ENCODE measurements around the gene THRB.

The THRB gene

DNA sequence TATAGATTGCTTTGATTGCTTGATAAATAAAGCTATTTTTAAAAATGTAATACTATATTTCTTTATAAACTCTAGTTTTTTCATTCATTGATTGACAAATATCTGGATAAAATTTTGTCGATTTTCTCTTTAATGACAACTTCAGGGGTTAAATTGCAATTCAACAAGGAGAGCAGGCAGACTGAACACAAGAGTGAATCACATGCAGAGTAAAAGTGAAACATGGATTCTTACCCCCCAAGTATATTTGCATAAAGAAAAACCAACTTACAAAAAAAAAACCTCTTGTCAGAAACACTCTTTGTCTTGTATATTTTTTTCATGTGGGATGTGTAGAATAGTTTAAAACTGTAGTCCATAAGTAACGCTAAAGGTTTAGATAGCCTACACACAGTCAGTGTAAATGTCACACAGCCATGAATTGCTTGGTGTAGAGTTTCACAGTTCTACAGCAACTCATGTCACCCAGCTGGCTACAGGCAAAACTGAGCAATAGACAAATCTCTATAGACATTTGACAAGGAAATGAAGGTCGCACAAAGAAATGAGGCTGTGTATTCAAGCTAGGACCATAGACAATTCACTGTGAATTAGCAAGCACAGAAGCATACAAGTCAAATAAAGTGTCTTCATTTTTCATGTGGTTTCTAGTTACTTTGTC lies 141.6 kb downstream of the THRB start:
- DNase-seq (ENCODE audit: extremely low read depth, insufficient read length) = no peak
- H3K27me3 ChIP-seq (replicated peaks; ENCODE audit: control insufficient read depth, insufficient read depth, low read length) = no peaks in the 10 kb centered on the region
- TF ChIP-seq, protein P1, sequence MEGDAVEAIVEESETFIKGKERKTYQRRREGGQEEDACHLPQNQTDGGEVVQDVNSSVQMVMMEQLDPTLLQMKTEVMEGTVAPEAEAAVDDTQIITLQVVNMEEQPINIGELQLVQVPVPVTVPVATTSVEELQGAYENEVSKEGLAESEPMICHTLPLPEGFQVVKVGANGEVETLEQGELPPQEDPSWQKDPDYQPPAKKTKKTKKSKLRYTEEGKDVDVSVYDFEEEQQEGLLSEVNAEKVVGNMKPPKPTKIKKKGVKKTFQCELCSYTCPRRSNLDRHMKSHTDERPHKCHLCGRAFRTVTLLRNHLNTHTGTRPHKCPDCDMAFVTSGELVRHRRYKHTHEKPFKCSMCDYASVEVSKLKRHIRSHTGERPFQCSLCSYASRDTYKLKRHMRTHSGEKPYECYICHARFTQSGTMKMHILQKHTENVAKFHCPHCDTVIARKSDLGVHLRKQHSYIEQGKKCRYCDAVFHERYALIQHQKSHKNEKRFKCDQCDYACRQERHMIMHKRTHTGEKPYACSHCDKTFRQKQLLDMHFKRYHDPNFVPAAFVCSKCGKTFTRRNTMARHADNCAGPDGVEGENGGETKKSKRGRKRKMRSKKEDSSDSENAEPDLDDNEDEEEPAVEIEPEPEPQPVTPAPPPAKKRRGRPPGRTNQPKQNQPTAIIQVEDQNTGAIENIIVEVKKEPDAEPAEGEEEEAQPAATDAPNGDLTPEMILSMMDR (IDR thresholded peaks at IDR 0.05; ENCODE audit: insufficient read depth, low read length, poor library complexity, severe bottlenecking) = no peak
- H3K36me3 ChIP-seq (ENCODE audit: control insufficient read depth, insufficient read depth, low read length) = no peaks in the 10 kb centered on the region
- H3K4me3 ChIP-seq (replicated peaks; ENCODE audit: low read depth, low read length) = no peak overlapping the region

DNA sequence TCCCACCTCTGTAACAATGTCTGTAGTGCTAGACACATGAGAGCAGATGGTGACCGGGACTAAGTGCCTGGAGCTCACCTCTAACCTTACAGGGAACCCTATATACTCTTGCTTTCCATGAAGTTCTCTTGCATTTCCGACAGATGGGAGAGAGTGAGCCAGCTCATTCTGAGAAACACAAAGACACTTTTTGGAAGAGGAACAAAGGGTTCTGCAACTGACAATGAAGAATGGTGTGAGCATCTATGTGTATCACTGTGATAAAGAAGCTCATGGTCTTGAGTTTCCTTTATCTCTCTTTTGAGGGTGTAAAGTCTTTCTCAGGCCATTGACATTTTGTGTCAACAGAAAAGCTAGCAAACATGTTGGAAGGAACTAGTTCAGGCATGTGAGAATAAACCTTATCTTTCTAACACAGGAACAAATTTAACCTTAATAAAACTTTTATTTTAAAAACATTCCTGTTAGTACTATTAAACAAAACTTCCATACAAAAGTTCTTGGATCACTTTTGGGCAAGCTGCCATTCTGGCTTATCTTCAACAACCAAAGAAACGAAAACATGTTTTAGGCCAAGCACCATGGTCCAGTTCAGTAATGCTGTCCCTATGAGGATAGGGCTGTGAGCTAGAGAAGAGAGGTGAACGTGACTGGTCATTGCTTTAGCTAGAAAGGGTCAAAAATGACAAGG lies 142.7 kb downstream of the THRB start:
- TF ChIP-seq, protein P1 (IDR thresholded peaks at IDR 0.05; ENCODE audit: insufficient read depth, low read length, poor library complexity, severe bottlenecking) = no peak
- no peak for DNase-seq (ENCODE audit: extremely low read depth, insufficient read length)
- H3K4me3 ChIP-seq (replicated peaks; ENCODE audit: low read depth, low read length) = no peak overlapping the region
- H3K27me3 ChIP-seq (replicated peaks; ENCODE audit: control insufficient read depth, insufficient read depth, low read length) = no peaks in the 10 kb centered on the region
- H3K36me3 ChIP-seq (ENCODE audit: control insufficient read depth, insufficient read depth, low read length) = no peaks in the 10 kb centered on the region

DNA sequence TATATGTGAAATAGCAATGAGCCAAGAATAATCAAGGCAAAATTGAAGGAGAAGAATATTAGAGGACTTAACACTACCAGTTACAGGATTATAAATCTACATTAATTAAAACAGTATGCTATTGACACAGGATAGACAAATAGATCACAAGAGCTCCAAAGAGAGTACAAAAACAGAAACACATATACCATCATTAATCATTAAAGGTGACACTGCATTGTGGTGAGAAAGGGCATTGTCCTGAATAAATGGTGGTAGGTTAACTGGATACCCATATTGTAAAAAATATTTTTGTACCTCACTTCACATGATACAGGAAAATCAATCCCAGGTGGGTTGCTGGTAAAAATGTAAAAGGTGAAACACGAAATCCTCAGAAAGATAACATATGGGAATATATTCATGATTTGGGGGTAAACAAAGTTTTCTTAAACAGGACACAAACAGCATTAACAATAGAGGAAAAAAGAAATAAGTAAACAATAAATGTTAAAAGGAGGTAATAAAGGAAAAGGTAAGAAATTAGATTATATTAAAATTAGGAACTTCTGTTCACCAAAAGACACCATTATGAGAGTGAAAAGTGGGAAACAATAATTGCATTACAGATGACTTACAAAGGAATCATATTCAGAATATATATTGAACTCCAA lies 145.2 kb downstream of the THRB start:
- no peaks in the 10 kb centered on the region for H3K27me3 ChIP-seq (replicated peaks; ENCODE audit: control insufficient read depth, insufficient read depth, low read length)

DNA sequence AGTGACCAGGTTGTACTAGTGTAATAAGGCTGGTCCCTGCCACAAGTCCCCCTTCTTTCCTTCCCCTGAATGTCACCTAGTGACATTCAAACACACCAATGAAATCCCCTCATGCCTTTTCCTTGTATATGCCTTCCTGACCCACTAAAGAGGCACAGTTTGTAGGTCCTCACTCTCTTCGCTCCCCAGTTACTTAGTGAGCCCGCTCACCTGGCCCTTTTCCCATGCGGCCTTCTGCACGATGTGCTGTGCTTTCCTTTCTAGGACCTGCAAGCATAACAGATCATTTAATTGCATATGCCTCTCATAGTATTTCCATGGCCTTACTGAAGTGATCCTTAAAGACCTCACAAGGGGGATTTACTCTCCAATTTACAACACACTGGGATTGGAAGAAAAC lies 146.3 kb downstream of the THRB start:
- Histone ChIP-seq H3K27me3 (replicated peaks; ENCODE audit: control insufficient read depth, insufficient read depth, low read length) (no peaks in the 10 kb centered on the region), H3K4me3 (replicated peaks; ENCODE audit: low read depth, low read length) (no peak overlapping the region), H3K36me3 (ENCODE audit: control insufficient read depth, insufficient read depth, low read length) (no peaks in the 10 kb centered on the region)
- TF ChIP-seq, protein P1 (IDR thresholded peaks at IDR 0.05; ENCODE audit: insufficient read depth, low read length, poor library complexity, severe bottlenecking) = no peak
- no peak for DNase-seq (ENCODE audit: extremely low read depth, insufficient read length)

More for the DNA sequence above, 145.2 kb downstream of the THRB start:
- TF ChIP-seq, protein P1 (IDR thresholded peaks at IDR 0.05; ENCODE audit: insufficient read depth, low read length, poor library complexity, severe bottlenecking) = no peak
- Histone ChIP-seq H3K36me3 (ENCODE audit: control insufficient read depth, insufficient read depth, low read length) (no peaks in the 10 kb centered on the region), H3K4me3 (replicated peaks; ENCODE audit: low read depth, low read length) (no peak overlapping the region)
- DNase-seq (ENCODE audit: extremely low read depth, insufficient read length) = no peak

DNA sequence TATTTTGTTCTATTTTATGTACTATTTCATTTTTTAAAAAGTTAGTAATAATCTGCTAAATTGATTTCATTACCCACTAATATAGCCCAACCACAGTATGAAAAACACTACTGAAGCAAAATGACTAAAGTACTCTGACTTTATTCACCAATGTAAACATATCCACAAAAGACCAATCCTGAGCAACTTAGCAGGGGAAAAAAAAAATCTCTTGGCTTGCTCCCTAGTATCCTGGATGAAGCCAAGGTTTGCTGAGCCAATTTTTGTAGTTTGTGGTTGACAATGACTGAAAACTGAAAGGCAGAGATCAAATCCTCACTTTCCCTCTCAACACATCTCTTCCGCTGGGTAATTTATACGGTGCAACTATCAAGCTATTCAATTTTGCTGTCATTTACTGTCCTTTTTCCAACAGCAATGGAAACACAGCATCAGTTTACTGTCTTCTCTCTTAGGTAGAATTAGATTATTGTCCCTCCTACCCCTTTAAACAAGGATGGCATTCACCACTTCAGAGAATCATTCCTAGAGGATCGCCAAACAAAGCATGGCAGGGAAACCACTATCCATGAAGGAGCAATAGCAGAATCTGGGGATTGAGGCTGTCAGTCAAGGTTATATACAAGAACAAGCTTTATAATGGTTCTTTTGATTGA lies 149.7 kb downstream of the THRB start:
- Histone ChIP-seq H3K27me3 (replicated peaks; ENCODE audit: control insufficient read depth, insufficient read depth, low read length) (no peaks in the 10 kb centered on the region), H3K36me3 (ENCODE audit: control insufficient read depth, insufficient read depth, low read length) (no peaks in the 10 kb centered on the region), H3K4me3 (replicated peaks; ENCODE audit: low read depth, low read length) (no peak overlapping the region)
- TF ChIP-seq, protein P1 (IDR thresholded peaks at IDR 0.05; ENCODE audit: insufficient read depth, low read length, poor library complexity, severe bottlenecking) = no peak
- DNase-seq (ENCODE audit: extremely low read depth, insufficient read length) = no peak

Measured in GM06990 (cell line).